Progenitor cell of endocrine pancreas (in vitro differentiated cells): ENCODE measurements around the gene ABCG4. TPM values are rescaled to one million over a fixed set of nuclear protein-coding genes. Genes with fewer than 3 reads are reported as not detected.

Experiments
- DNase-seq: peaks from one replicate; pipeline ENCODE4 v3.0.0; 2021; ENCODE audit warnings: low spot score; ENCODE audit not compliant: unreplicated experiment
- H3K27ac Mint-ChIP-seq: 2 replicates; pipeline ENCODE4 v1.8.0; 2021; ENCODE audit warnings: mild to moderate bottlenecking, moderate library complexity, mixed read lengths
- H3K27me3 Mint-ChIP-seq: 2 replicates; pipeline ENCODE4 v1.8.0; 2021; ENCODE audit warnings: mixed read lengths
- H3K36me3 Mint-ChIP-seq: 2 replicates; pipeline ENCODE4 v1.8.0; 2022; ENCODE audit warnings: mixed read lengths; ENCODE audit not compliant: insufficient read depth
- H3K4me1 Mint-ChIP-seq: 2 replicates; pipeline ENCODE4 v1.8.0; 2021; ENCODE audit warnings: low read depth, mixed read lengths
- H3K4me3 Mint-ChIP-seq: 2 replicates; pipeline ENCODE4 v1.8.0; 2021; ENCODE audit warnings: low read depth, mild to moderate bottlenecking, moderate library complexity, mixed read lengths
- H3K9me3 Mint-ChIP-seq: 2 replicates; pipeline ENCODE4 v1.8.0; 2021; ENCODE audit warnings: low read depth, mixed read lengths
- total RNA-seq: library from RNA; stranded (reverse); gene quantifications from 2 replicates; pipeline ENCODE4 v1.2.1, GENCODE V29; 2021
- TF ChIP-seq, protein P1 (sequence below): fragments of 200-600 bp; sonication (generic); IDR thresholded peaks from one replicate; pipeline ENCODE4 v1.5.0; 2021; ENCODE audit warnings: antibody characterized with exemption, mild to moderate bottlenecking; ENCODE audit not compliant: unreplicated experiment

ABCG4 gene
- total RNA-seq, 1 donor from 2014 or later = 0.53 TPM

GRCh38 chr11:119209186-119209585 lies 60.3 kb downstream of the ABCG4 start:
- no peaks in the 10 kb centered on the region for H3K9me3 Mint-ChIP-seq
- H3K4me3 Mint-ChIP-seq = no peak overlapping the region
- H3K36me3 Mint-ChIP-seq = no peaks in the 10 kb centered on the region
- no peak overlapping the region for H3K27ac Mint-ChIP-seq
- TF ChIP-seq, protein P1, sequence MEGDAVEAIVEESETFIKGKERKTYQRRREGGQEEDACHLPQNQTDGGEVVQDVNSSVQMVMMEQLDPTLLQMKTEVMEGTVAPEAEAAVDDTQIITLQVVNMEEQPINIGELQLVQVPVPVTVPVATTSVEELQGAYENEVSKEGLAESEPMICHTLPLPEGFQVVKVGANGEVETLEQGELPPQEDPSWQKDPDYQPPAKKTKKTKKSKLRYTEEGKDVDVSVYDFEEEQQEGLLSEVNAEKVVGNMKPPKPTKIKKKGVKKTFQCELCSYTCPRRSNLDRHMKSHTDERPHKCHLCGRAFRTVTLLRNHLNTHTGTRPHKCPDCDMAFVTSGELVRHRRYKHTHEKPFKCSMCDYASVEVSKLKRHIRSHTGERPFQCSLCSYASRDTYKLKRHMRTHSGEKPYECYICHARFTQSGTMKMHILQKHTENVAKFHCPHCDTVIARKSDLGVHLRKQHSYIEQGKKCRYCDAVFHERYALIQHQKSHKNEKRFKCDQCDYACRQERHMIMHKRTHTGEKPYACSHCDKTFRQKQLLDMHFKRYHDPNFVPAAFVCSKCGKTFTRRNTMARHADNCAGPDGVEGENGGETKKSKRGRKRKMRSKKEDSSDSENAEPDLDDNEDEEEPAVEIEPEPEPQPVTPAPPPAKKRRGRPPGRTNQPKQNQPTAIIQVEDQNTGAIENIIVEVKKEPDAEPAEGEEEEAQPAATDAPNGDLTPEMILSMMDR = no peak
- peaks cover 18% of the 10 kb centered on the region for H3K4me1 Mint-ChIP-seq
- DNase-seq = no peak
- H3K27me3 Mint-ChIP-seq = no peaks in the 10 kb centered on the region

GRCh38 chr11:119210050-119210449 lies 61.2 kb downstream of the ABCG4 start:
- peaks cover 13% of the 10 kb centered on the region for H3K4me1 Mint-ChIP-seq
- no peak overlapping the region for H3K4me3 Mint-ChIP-seq
- no peaks in the 10 kb centered on the region for H3K9me3 Mint-ChIP-seq
- no peaks in the 10 kb centered on the region for H3K36me3 Mint-ChIP-seq
- TF ChIP-seq, protein P1 = no peak
- H3K27ac Mint-ChIP-seq = no peak overlapping the region
- DNase-seq = no peak
- no peaks in the 10 kb centered on the region for H3K27me3 Mint-ChIP-seq

Other genes starting within 250 kb of the ABCG4 start
- 26.4 and 30.3 TPM in 2 replicates for gene BCL9L, start 223.1 kb upstream of the ABCG4 start, total RNA-seq
- gene UPK2, start 192.8 kb upstream of the ABCG4 start, total RNA-seq = 0.41 TPM in 1 of 2 replicates, not detected in the other
- not detected in 2 replicates for gene FOXR1, start 177.3 kb upstream of the ABCG4 start, total RNA-seq
- gene CENATAC, start 150.9 kb upstream of the ABCG4 start, total RNA-seq = 56.5 and 66.6 TPM in 2 replicates
- gene RPS25, start 130.7 kb upstream of the ABCG4 start, total RNA-seq = 1,089 and 1,112 TPM in 2 replicates
- 60.3 and 60.7 TPM in 2 replicates for gene TRAPPC4, start 130.3 kb upstream of the ABCG4 start, total RNA-seq
- gene SLC37A4, start 118.2 kb upstream of the ABCG4 start, total RNA-seq = 52.7 and 53.4 TPM in 2 replicates
- 196 and 199 TPM in 2 replicates for gene HYOU1, start 91.8 kb upstream of the ABCG4 start, total RNA-seq
- 36.3 and 37.2 TPM in 2 replicates for gene VPS11, start 81.2 kb upstream of the ABCG4 start, total RNA-seq
- gene HMBS, start 64.2 kb upstream of the ABCG4 start, total RNA-seq = 39.0 and 39.8 TPM in 2 replicates
- 53.4 and 60.8 TPM in 2 replicates for gene DPAGT1, start 47.2 kb upstream of the ABCG4 start, total RNA-seq
- 7.2 and 7.3 TPM in 2 replicates for gene C2CD2L, start 41.7 kb upstream of the ABCG4 start, total RNA-seq
- gene HINFP, start 27.5 kb upstream of the ABCG4 start, total RNA-seq = 48.7 and 52.2 TPM in 2 replicates
- gene NLRX1, start 19.7 kb downstream of the ABCG4 start, total RNA-seq = 14.7 and 15.9 TPM in 2 replicates
- gene NHERF4, start 36.4 kb downstream of the ABCG4 start, total RNA-seq = 6.2 and 6.3 TPM in 2 replicates
- gene CBL, start 57.3 kb downstream of the ABCG4 start, total RNA-seq = 26.4 and 26.5 TPM in 2 replicates
- 9.8 and 12.7 TPM in 2 replicates for gene MCAM, start 168.1 kb downstream of the ABCG4 start, total RNA-seq
- gene RNF26, start 185.5 kb downstream of the ABCG4 start, total RNA-seq = 30.3 and 34.2 TPM in 2 replicates
- gene C1QTNF5, start 191.8 kb downstream of the ABCG4 start, total RNA-seq = 0.31 and 0.40 TPM in 2 replicates
- not detected in 2 replicates for gene MFRP, start 197.7 kb downstream of the ABCG4 start, total RNA-seq
- gene USP2, start 232.6 kb downstream of the ABCG4 start, total RNA-seq = 5.1 and 6.3 TPM in 2 replicates